GM23338 (cell line): Measurements from ENCODE around the gene LRMDA. TPM values are rescaled to one million over a fixed set of nuclear protein-coding genes. Genes with fewer than 3 reads are reported as not detected.

Source experiments
- ATAC-seq: fragments of 200-7000 bp; cut with Tn5 transposase; 3 replicates; pipeline ENCODE4 v1.9.1; 2020
- DNase-seq: peaks from one replicate; pipeline ENCODE4 v3.0.0-alpha.2; 2015; ENCODE audit warnings: low spot score
- H2AFZ ChIP-seq: fragments of 200-600 bp; sonication (generic); 2 replicates; pipeline ENCODE4 v1.8.0; 2016; ENCODE audit warnings: antibody characterized with exemption, mild to moderate bottlenecking, moderate library complexity
- H3F3A ChIP-seq: fragments of 200-600 bp; sonication (generic); replicated peaks from 2 replicates; pipeline ENCODE4 v1.8.0; 2017; ENCODE audit warnings: antibody characterized with exemption, mixed run types, low read depth
- H3K27ac ChIP-seq: fragments of 200-600 bp; sonication (generic); 2 replicates; pipeline ENCODE4 v1.6.1; 2016; ENCODE audit warnings: low read depth
- H3K27me3 ChIP-seq: fragments of 200-600 bp; sonication (generic); 2 replicates; pipeline ENCODE4 v1.8.0; 2016; ENCODE audit warnings: mild to moderate bottlenecking, mixed run types, moderate library complexity; ENCODE audit not compliant: insufficient read depth
- H3K36me3 ChIP-seq: fragments of 200-600 bp; sonication (generic); 2 replicates; pipeline ENCODE4 v1.8.0; 2016; ENCODE audit warnings: mild to moderate bottlenecking; ENCODE audit not compliant: insufficient read depth
- H3K4me1 ChIP-seq: fragments of 200-600 bp; sonication (generic); 2 replicates; pipeline ENCODE4 v1.8.0; 2016; ENCODE audit warnings: mild to moderate bottlenecking, moderate library complexity; ENCODE audit not compliant: insufficient read depth
- H3K4me2 ChIP-seq: fragments of 200-600 bp; sonication (generic); 2 replicates; pipeline ENCODE4 v1.7.1; 2017; ENCODE audit warnings: mixed run types
- H3K4me3 ChIP-seq: fragments of 200-600 bp; sonication (generic); 2 replicates; pipeline ENCODE4 v1.6.1; 2016; ENCODE audit warnings: mixed run types
- H3K79me2 ChIP-seq: fragments of 200-600 bp; sonication (generic); replicated peaks from 2 replicates; pipeline ENCODE4 v1.8.0; 2017; ENCODE audit warnings: mild to moderate bottlenecking; ENCODE audit not compliant: insufficient read depth
- H3K9me2 ChIP-seq: fragments of 200-600 bp; sonication (generic); 2 replicates; pipeline ENCODE4 v1.8.0; 2017; ENCODE audit not compliant: insufficient read depth
- H4K20me1 ChIP-seq: fragments of 200-600 bp; sonication (generic); replicated peaks from 2 replicates; pipeline ENCODE4 v1.8.0; 2017; ENCODE audit warnings: mild to moderate bottlenecking; ENCODE audit not compliant: insufficient read depth
- H3K27ac Mint-ChIP-seq: 2 replicates; pipeline ENCODE4 v1.8.0; 2020; ENCODE audit warnings: inconsistent platforms, mild to moderate bottlenecking, moderate library complexity, mixed read lengths
- H3K27me3 Mint-ChIP-seq: 3 replicates; pipeline ENCODE4 v1.8.0; 2022; ENCODE audit warnings: low read depth, mild to moderate bottlenecking, moderate library complexity, mixed read lengths, inconsistent platforms; ENCODE audit not compliant: insufficient read depth, poor library complexity
- H3K36me3 Mint-ChIP-seq: 3 replicates; pipeline ENCODE4 v1.8.0; 2021; ENCODE audit warnings: low read depth, mild to moderate bottlenecking, inconsistent platforms, moderate library complexity, mixed read lengths
- H3K4me1 Mint-ChIP-seq: 3 replicates; pipeline ENCODE4 v1.8.0; 2020; ENCODE audit warnings: mild to moderate bottlenecking, inconsistent platforms, mixed read lengths
- H3K4me3 Mint-ChIP-seq: 3 replicates; pipeline ENCODE4 v1.8.0; 2021; ENCODE audit warnings: moderate library complexity, mild to moderate bottlenecking, inconsistent platforms, mixed read lengths
- H3K9me3 Mint-ChIP-seq: 3 replicates; pipeline ENCODE4 v1.8.0; 2020; ENCODE audit warnings: moderate library complexity, mild to moderate bottlenecking, inconsistent platforms, mixed read lengths
- CREB1 ChIP-seq: fragments of 250-450 bp; sonication (Bioruptor Pico); IDR thresholded peaks from 2 replicates; pipeline ENCODE4 v1.5.0; 2020; ENCODE audit warnings: low read depth, mild to moderate bottlenecking, moderate library complexity
- ETS1 ChIP-seq: IDR thresholded peaks from 2 replicates; pipeline ENCODE4 v1.6.1; 2016; ENCODE audit warnings: antibody characterized with exemption
- EZH2 ChIP-seq: fragments of 200-600 bp; sonication (generic); IDR thresholded peaks from one replicate; pipeline ENCODE4 v1.8.0; 2017; ENCODE audit warnings: antibody characterized with exemption, mild to moderate bottlenecking, low read depth; ENCODE audit not compliant: unreplicated experiment
- EZH2phosphoT487 ChIP-seq: fragments of 200-600 bp; sonication (generic); IDR thresholded peaks from one replicate; pipeline ENCODE4 v1.8.1; 2018; ENCODE audit warnings: antibody characterized with exemption; ENCODE audit not compliant: unreplicated experiment
- JUNB ChIP-seq: IDR thresholded peaks from one replicate; pipeline ENCODE4 v1.6.1; 2016; ENCODE audit warnings: antibody characterized with exemption; ENCODE audit not compliant: unreplicated experiment
- NANOG ChIP-seq: IDR thresholded peaks from 2 replicates; pipeline ENCODE4 v1.6.1; 2016; ENCODE audit warnings: antibody characterized with exemption, borderline replicate concordance
- POLR2AphosphoS5 ChIP-seq: IDR thresholded peaks from 2 replicates; pipeline ENCODE4 v1.6.1; 2016; ENCODE audit warnings: antibody characterized with exemption, low read depth
- REST ChIP-seq: IDR thresholded peaks from one replicate; pipeline ENCODE4 v1.6.1; 2018; ENCODE audit warnings: antibody characterized with exemption; ENCODE audit not compliant: unreplicated experiment
- STAT1 ChIP-seq: IDR thresholded peaks from one replicate; pipeline ENCODE4 v1.6.1; 2016; ENCODE audit warnings: antibody characterized with exemption; ENCODE audit not compliant: unreplicated experiment
- ZNF114 ChIP-seq: fragments of 250-450 bp; sonication (Bioruptor Pico); IDR thresholded peaks from 2 replicates; pipeline ENCODE4 v1.5.0; 2020; ENCODE audit warnings: mild to moderate bottlenecking, moderate library complexity
- ZNF331 ChIP-seq: fragments of 250-450 bp; sonication (Bioruptor Pico); IDR thresholded peaks from 2 replicates; pipeline ENCODE4 v1.5.0; 2020; ENCODE audit warnings: low read depth, mild to moderate bottlenecking, moderate library complexity
- ZNF462 ChIP-seq: fragments of 250-450 bp; sonication (Bioruptor Pico); IDR thresholded peaks from 2 replicates; pipeline ENCODE4 v1.5.0; 2020; ENCODE audit warnings: mild to moderate bottlenecking, moderate library complexity
- polyA plus RNA-seq: library from polyadenylated mRNA; unstranded; fragments of >200 nt; fragmentation: Nextera tagmentation; extraction: Ambion mirVana; gene quantifications from 2 replicates; pipeline ENCODE4 v1.2.1, GENCODE V29; 2016
- total RNA-seq: library from RNA; depleted of rRNA; stranded (reverse); fragments of >200 nt; shearing (Covaris generic); gene quantifications from 2 replicates; pipeline ENCODE4 v1.2.3, GENCODE V29; 2014

Gene LRMDA
- total and polyA plus RNA-seq, 2 experiments from 2014 or later: 0.90 to 1.8 TPM

GRCh38 chr10:75468612-75469005 is 37.2 kb downstream of the LRMDA start:
- ATAC-seq: no peak
- Histone ChIP-seq H3K27me3 (no peaks in the 10 kb centered on the region), H3K4me3 (no peak overlapping the region), H3K9me2 (peaks cover 12% of the 10 kb centered on the region; the same call in 1 of the 2 replicates), H3K4me2 (no peak overlapping the region), H3K4me1 (peaks cover 11% of the 10 kb centered on the region), H3K79me2 (no peaks in the 10 kb centered on the region), H3K36me3 (no peaks in the 10 kb centered on the region), H2AFZ (no peak overlapping the region), H3F3A (no peaks in the 10 kb centered on the region), H4K20me1 (no peaks in the 10 kb centered on the region), H3K27ac (no peak overlapping the region)
- Mint-ChIP-seq H3K27me3 (peaks cover 10% of the 10 kb centered on the region), H3K36me3 (no peaks in the 10 kb centered on the region), H3K4me3 (no peak overlapping the region), H3K9me3 (no peaks in the 10 kb centered on the region; the same call in 2 of the 3 replicates), H3K27ac (no peak overlapping the region), H3K4me1 (peaks cover 20% of the 10 kb centered on the region)
- TF ChIP-seq EZH2phosphoT487: no peak
- TF ChIP-seq ZNF331 (CRISPR knock-in tag): no peak
- no peak for TF ChIP-seq NANOG
- no peak for TF ChIP-seq ZNF114 (CRISPR knock-in tag)
- no peak for TF ChIP-seq JUNB
- TF ChIP-seq EZH2: no peak
- no peak for TF ChIP-seq ETS1
- no peak for TF ChIP-seq STAT1
- no peak for TF ChIP-seq ZNF462
- TF ChIP-seq POLR2AphosphoS5: no peak
- TF ChIP-seq CREB1 (CRISPR knock-in tag): no peak
- TF ChIP-seq REST: no peak
- DNase-seq: no peak
